ENCODE results near the gene SH3BGRL2. TPM values are rescaled to one million over a fixed set of nuclear protein-coding genes. Genes with fewer than 3 reads are reported as not detected.

SH3BGRL2 gene
- total and polyA plus RNA-seq, 2 of the 8 experiments (the other 6 are each of a cell fraction or from before 2014, with no cell fraction given) = 6.0 to 20.3 TPM

DNA sequence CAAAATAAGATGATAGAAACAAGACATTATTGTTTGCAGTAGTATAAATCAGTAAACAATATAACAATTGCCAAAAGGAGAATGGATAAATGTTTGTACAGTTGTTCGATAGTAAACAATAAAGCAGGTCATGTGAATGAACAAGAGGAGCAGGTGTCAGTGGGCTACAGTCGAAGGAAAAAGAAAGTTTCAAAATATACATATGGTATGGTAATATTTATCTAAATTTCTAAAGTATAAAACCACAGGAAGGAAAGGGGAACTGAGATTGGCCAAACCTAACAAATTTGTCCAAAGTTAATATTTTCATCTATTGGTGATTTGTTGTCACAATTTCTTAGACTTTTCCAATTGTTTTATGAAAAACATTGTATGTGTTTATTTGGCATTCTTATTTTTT lies 110.9 kb downstream of the SH3BGRL2 start (continued):
- TF ChIP-seq, protein P1, sequence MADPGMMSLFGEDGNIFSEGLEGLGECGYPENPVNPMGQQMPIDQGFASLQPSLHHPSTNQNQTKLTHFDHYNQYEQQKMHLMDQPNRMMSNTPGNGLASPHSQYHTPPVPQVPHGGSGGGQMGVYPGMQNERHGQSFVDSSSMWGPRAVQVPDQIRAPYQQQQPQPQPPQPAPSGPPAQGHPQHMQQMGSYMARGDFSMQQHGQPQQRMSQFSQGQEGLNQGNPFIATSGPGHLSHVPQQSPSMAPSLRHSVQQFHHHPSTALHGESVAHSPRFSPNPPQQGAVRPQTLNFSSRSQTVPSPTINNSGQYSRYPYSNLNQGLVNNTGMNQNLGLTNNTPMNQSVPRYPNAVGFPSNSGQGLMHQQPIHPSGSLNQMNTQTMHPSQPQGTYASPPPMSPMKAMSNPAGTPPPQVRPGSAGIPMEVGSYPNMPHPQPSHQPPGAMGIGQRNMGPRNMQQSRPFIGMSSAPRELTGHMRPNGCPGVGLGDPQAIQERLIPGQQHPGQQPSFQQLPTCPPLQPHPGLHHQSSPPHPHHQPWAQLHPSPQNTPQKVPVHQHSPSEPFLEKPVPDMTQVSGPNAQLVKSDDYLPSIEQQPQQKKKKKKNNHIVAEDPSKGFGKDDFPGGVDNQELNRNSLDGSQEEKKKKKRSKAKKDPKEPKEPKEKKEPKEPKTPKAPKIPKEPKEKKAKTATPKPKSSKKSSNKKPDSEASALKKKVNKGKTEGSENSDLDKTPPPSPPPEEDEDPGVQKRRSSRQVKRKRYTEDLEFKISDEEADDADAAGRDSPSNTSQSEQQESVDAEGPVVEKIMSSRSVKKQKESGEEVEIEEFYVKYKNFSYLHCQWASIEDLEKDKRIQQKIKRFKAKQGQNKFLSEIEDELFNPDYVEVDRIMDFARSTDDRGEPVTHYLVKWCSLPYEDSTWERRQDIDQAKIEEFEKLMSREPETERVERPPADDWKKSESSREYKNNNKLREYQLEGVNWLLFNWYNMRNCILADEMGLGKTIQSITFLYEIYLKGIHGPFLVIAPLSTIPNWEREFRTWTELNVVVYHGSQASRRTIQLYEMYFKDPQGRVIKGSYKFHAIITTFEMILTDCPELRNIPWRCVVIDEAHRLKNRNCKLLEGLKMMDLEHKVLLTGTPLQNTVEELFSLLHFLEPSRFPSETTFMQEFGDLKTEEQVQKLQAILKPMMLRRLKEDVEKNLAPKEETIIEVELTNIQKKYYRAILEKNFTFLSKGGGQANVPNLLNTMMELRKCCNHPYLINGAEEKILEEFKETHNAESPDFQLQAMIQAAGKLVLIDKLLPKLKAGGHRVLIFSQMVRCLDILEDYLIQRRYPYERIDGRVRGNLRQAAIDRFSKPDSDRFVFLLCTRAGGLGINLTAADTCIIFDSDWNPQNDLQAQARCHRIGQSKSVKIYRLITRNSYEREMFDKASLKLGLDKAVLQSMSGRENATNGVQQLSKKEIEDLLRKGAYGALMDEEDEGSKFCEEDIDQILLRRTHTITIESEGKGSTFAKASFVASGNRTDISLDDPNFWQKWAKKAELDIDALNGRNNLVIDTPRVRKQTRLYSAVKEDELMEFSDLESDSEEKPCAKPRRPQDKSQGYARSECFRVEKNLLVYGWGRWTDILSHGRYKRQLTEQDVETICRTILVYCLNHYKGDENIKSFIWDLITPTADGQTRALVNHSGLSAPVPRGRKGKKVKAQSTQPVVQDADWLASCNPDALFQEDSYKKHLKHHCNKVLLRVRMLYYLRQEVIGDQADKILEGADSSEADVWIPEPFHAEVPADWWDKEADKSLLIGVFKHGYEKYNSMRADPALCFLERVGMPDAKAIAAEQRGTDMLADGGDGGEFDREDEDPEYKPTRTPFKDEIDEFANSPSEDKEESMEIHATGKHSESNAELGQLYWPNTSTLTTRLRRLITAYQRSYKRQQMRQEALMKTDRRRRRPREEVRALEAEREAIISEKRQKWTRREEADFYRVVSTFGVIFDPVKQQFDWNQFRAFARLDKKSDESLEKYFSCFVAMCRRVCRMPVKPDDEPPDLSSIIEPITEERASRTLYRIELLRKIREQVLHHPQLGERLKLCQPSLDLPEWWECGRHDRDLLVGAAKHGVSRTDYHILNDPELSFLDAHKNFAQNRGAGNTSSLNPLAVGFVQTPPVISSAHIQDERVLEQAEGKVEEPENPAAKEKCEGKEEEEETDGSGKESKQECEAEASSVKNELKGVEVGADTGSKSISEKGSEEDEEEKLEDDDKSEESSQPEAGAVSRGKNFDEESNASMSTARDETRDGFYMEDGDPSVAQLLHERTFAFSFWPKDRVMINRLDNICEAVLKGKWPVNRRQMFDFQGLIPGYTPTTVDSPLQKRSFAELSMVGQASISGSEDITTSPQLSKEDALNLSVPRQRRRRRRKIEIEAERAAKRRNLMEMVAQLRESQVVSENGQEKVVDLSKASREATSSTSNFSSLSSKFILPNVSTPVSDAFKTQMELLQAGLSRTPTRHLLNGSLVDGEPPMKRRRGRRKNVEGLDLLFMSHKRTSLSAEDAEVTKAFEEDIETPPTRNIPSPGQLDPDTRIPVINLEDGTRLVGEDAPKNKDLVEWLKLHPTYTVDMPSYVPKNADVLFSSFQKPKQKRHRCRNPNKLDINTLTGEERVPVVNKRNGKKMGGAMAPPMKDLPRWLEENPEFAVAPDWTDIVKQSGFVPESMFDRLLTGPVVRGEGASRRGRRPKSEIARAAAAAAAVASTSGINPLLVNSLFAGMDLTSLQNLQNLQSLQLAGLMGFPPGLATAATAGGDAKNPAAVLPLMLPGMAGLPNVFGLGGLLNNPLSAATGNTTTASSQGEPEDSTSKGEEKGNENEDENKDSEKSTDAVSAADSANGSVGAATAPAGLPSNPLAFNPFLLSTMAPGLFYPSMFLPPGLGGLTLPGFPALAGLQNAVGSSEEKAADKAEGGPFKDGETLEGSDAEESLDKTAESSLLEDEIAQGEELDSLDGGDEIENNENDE (IDR thresholded peaks at IDR 0.05; ENCODE audit: insufficient replicate concordance, low read length) = no peak
- TF ChIP-seq JUND (IDR thresholded peaks at IDR 0.05; ENCODE audit: low read length) (no peak), TCF12 (IDR thresholded peaks at IDR 0.05; ENCODE audit: low read depth, low read length) (no peak), SUZ12 (IDR thresholded peaks at IDR 0.05; ENCODE audit: low read length) (no peak), RFX5 (IDR thresholded peaks at IDR 0.05; ENCODE audit: borderline replicate concordance, low read depth, low read length) (no peak), SP4 (IDR thresholded peaks at IDR 0.05; ENCODE audit: low read length) (no peak), POLR2AphosphoS5 (IDR thresholded peaks at IDR 0.05; ENCODE audit: low read depth, low read length) (no peak), KDM1A (IDR thresholded peaks at IDR 0.05; ENCODE audit: borderline replicate concordance, low read length) (no peak), EZH2 (IDR thresholded peaks at IDR 0.05; ENCODE audit: low read depth, low read length, severe bottlenecking) (no peak), SAP30 (IDR thresholded peaks at IDR 0.05; ENCODE audit: insufficient read depth, insufficient replicate concordance, low read length) (no peak), NANOG (IDR thresholded peaks at IDR 0.05; ENCODE audit: insufficient read depth, low read depth, low read length, poor library complexity, severe bottlenecking) (no peak), CHD2 (IDR thresholded peaks at IDR 0.05; ENCODE audit: low read length) (no peak)

All from H1 (cell line).